HG03066 (cell line): ENCODE results near the gene ARMCX5.
A peak's percentile ranks its signal among the peaks of the same experiment; 100 is the strongest.

Source experiments
- ATAC-seq: cut with Tn5 transposase; IDR thresholded peaks from one replicate; pipeline ENCODE4 v1.9.1; 2021; ENCODE audit warnings: low read depth; ENCODE audit not compliant: unreplicated experiment

The ARMCX5 gene

GRCh38 chrX:102599084-102599950 lies at the start of gene ARMCX5:
Gene ARMCX5, plus strand, starts transcription at chrX:102599515. Its CDS starts 2,627 bp downstream, at chrX:102602142.
- peak; percentile 89 for ATAC-seq

DNA sequence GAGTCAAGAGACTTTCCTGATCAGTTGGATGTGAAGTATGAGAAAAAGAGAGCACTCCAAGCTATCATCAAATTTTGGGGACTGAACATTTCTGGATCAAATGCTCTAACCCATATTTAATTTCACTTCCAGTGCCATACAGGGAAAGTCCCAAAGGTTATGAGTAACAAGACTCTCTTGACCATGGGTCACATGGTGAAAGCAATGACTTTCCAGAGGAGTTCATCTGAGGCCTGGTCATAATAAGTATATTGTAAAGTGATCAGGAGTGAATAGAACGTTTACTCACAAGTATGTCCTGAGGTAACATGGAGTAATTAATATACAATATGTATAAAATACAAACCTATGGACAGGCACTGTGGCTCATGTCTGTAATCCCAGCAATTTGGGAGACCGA lies 40.7 kb upstream of the ARMCX5 start:
- ATAC-seq: no peak

DNA sequence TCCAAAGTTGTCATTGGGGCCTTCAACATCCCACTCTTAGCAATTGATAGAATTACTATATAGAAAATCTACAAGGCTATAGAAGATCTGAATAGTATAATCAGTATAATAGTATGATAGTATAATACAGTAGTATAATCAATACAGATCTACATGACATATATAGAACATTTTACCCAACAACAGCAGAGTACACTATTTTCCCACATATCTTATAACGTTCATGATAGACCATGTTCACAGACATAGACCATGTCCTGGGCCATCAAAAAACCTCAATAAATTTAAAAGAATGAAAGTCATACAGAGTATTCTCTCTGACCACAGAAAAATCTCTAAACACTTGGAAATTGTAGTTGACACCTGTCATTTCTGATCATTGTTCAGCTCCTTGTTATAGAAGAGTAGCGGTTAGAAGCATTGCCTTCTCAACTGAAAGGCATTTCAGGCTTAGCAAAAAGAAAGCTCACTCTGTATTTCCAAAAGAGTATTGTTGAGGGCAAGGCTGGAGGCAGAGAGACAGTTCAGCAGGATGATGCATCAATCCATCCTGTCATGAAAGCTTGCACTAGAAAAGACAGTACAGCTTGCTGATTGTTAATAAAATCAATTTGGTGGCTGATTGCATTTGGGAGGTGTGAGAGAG lies 38.8 kb upstream of the ARMCX5 start:
- ATAC-seq: no peak

DNA sequence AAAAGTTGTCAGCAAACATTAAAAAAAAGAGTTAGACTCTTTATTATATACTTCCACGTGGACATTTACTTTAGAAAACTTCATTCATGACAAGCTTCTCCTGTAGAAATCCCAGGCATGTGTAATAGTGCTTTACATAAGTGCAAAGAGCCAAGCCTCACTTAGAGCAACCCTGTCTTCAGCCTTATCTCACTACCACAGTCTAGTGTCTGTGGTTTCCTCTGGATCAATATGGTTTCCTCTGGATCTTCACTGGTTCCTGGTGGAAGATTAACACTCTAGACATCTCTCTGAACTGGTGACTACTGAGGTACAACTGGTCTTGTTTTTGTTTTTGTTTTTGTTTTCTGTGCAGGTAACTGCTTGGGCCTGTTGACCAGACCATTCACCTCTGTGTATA lies 18.4 kb upstream of the ARMCX5 start:
- ATAC-seq: no peak

DNA sequence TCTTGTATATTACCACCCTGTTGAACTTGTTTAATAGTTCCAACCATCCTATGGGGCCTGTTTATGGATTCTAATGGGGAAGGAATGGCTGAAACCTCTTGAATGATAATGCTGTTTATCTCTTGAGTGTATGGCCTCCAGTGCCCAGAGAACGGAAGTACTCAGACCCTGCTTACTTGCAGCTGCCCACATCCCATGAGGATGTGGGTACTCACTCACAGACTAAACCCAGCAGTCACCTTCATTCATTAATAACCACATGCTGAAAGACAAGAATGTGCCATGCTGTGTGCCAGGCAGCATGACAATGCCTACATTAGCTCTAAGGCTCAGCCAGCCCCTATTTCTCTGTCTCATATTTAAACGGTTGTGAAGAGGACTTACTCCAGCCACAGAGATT lies 5.9 kb upstream of the ARMCX5 start:
- ATAC-seq: no peak

- ATAC-seq: peak; percentile 7
Measured at GRCh38 chrX:102599951-102600579, 750 bp downstream of the ARMCX5 start.

GRCh38 chrX:102604327-102604726 lies 5.0 kb downstream of the ARMCX5 start:
- no peak for ATAC-seq

GRCh38 chrX:102606115-102606514 lies 6.8 kb downstream of the ARMCX5 start:
- no peak for ATAC-seq

DNA sequence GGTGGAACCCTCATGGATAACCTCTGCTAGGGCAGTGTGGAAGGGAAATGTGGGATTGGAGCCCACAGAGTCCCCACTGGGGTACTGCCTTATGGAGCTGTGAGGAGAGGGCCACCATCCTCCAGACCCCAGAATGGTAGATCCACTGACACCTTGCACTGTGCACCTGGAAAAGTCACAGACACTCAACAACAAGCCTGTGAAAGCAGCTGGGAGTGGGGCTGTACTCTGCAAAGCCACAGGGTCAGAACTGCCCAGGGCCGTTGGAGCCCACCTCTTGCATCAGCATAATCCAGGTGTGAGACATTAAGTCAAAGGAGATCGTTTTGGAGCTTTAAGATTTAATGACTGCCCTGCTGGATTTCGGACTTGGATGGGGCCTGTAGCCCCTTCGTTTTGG lies 11.6 kb downstream of the ARMCX5 start:
- no peak for ATAC-seq

- no peak for ATAC-seq
Measured at GRCh38 chrX:102624105-102624504, 24.8 kb downstream of the ARMCX5 start.

DNA sequence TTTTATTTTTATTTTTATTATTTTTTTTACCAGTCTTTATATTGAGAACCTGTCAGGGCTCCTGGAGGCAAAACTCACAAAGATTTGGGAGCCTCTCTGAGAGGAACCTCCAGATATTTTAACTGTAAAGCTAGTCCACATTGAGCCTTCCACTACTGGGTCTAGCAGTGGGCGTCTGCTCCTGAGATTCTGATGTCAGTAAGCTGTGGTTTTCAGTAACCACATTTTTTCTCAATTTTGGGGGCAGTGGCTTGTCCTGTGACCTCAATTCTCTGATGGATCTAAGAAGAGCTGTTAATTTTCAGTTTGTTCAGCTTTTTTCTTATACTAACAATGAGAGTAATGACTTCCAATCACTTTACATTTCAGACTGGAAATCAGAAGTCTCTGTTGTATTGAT lies 28.3 kb downstream of the ARMCX5 start:
- no peak for ATAC-seq

GRCh38 chrX:102637561-102637960 lies 38.2 kb downstream of the ARMCX5 start:
- no peak for ATAC-seq

- ATAC-seq: no peak
Measured at GRCh38 chrX:102650903-102651241, 51.6 kb downstream of the ARMCX5 start.

- peak; percentile 35 for ATAC-seq
Measured at GRCh38 chrX:102651242-102652011, 52.1 kb downstream of the ARMCX5 start, which contains the start of gene GPRASP1. Gene GPRASP1, plus strand, starts transcription at chrX:102651483. Its CDS starts 2,431 bp downstream, at chrX:102653914.

- ATAC-seq: peak; percentile 81
Measured at GRCh38 chrX:102652031-102652688, 52.8 kb downstream of the ARMCX5 start.
